ENCODE measurements around the gene DIS3L2. TPM values are rescaled to one million over a fixed set of nuclear protein-coding genes. Genes with fewer than 3 reads are reported as not detected.
"Not testable (repeated sequence)": the region's sequence is repeated elsewhere in the genome, so short reads cannot be mapped to it uniquely, and the experiment has no call there.

The DIS3L2 gene
- polyA plus RNA-seq, 3 donors: 37.6 to 40.8 (median 38.2) TPM

GRCh38 chr2:232367016-232367415 is 405.5 kb downstream of the DIS3L2 start:
- DNase-seq: no peak

- no peak for DNase-seq
Observed at GRCh38 chr2:232367591-232368233, 406.2 kb downstream of the DIS3L2 start.

GRCh38 chr2:232368311-232368731 is 406.8 kb downstream of the DIS3L2 start:
- no peak for DNase-seq

GRCh38 chr2:232369126-232369951 is 407.8 kb downstream of the DIS3L2 start:
- DNase-seq: no peak

- DNase-seq: not testable (repeated sequence)
Observed at GRCh38 chr2:232370007-232370406, 408.5 kb downstream of the DIS3L2 start.

- DNase-seq: no peak
Observed at GRCh38 chr2:232372231-232373208, 411.0 kb downstream of the DIS3L2 start.

- no peak for DNase-seq
Observed at GRCh38 chr2:232374356-232374755, 412.8 kb downstream of the DIS3L2 start.

- DNase-seq: no peak
Observed at GRCh38 chr2:232375164-232375563, 413.7 kb downstream of the DIS3L2 start.

- DNase-seq: no peak
Observed at GRCh38 chr2:232376260-232376659, 414.7 kb downstream of the DIS3L2 start.

GRCh38 chr2:232376713-232377112 is 415.2 kb downstream of the DIS3L2 start:
- DNase-seq: no peak

- DNase-seq: no peak
Observed at GRCh38 chr2:232377319-232377718, 415.8 kb downstream of the DIS3L2 start.

- no peak for DNase-seq
Observed at GRCh38 chr2:232377841-232378734, 416.6 kb downstream of the DIS3L2 start.

- not testable (repeated sequence) for DNase-seq
Observed at GRCh38 chr2:232378735-232379151, 417.2 kb downstream of the DIS3L2 start, which contains the start of gene ALPP. Gene ALPP (plus strand): TSS chr2:232378751. CDS start chr2:232378803, 52 bp downstream.

GRCh38 chr2:232379610-232380590 is 418.4 kb downstream of the DIS3L2 start:
- DNase-seq: not testable (repeated sequence)

- not testable (repeated sequence) for DNase-seq
Observed at GRCh38 chr2:232381204-232382031, 419.9 kb downstream of the DIS3L2 start.

GRCh38 chr2:232382331-232383225 is 421.1 kb downstream of the DIS3L2 start:
- no peak for DNase-seq

GRCh38 chr2:232384466-232384865 is 423.0 kb downstream of the DIS3L2 start:
- DNase-seq: no peak

Measured in renal pelvis (tissue), 4 donors.